HG03097 (cell line): ENCODE measurements around the gene AFAP1.

Experiments used
- ATAC-seq: cut with Tn5 transposase; IDR thresholded peaks from one replicate; pipeline ENCODE4 v1.9.1; 2021; ENCODE audit not compliant: unreplicated experiment, low FRiP score

Gene AFAP1

DNA sequence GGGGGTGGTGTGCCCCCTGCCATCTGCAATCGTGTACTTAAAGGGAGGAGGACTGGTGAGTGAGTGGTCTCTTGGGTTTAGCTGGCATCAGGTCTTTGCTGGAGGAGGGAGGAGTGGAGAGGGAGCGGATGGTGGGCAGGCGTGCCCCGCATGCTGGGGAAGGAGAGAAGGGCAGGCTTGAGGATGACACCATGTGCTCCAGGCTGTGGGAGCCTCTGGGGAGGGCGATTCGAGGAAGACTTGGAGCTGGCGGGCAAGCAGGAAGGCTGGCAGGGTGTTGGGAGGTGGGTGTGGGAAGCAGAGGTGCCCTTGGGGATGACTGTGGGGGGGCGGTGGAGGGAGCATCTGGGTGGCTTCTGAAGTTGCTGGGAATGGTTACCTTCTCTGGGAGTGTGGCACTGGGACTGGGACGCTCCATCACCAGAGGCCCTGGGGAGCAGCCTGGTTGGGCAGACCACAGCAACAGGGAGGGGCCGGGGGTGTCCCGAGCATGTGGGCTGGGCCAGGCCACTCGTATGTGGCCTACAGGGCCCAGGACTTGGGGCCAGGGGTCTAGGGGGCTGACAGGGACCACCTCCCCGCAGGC is 30.8 kb upstream of the AFAP1 start:
- ATAC-seq, result no peak

DNA sequence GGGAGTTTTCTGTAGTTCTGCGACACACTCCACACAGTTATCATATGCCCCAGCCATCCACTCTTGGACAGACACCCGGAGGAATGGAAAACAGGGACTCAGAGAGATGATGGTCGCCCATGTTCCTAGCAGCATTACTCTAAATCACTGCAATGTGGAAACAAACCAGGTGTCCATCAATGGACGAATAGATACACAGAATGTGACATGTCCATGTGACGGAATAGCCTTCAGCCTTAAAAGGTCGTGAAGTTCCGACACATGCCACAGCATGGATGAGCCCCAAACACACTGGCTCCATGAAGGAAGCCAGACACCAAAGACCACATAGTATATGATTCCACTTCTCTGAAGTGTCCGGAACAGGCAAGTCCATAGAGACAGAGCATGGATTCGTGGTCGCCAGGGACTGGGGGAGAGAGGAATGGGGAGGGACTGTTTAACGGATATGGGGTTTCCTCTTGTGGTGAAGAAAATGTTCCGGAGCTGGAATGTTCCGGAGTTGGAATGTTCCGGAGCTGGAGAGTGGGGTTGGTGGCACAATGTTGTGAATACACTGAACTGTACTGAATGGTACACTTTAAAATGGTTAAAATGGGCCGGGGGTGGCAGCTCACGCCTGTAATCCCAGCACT is 28.7 kb upstream of the AFAP1 start:
- no peak for ATAC-seq

GRCh38 chr4:7967501-7968261 is 28.0 kb upstream of the AFAP1 start:
- no peak for ATAC-seq

- ATAC-seq, result no peak
These were observed 27.4 kb upstream of the AFAP1 start for GRCh38 chr4:7967063-7967440.

DNA sequence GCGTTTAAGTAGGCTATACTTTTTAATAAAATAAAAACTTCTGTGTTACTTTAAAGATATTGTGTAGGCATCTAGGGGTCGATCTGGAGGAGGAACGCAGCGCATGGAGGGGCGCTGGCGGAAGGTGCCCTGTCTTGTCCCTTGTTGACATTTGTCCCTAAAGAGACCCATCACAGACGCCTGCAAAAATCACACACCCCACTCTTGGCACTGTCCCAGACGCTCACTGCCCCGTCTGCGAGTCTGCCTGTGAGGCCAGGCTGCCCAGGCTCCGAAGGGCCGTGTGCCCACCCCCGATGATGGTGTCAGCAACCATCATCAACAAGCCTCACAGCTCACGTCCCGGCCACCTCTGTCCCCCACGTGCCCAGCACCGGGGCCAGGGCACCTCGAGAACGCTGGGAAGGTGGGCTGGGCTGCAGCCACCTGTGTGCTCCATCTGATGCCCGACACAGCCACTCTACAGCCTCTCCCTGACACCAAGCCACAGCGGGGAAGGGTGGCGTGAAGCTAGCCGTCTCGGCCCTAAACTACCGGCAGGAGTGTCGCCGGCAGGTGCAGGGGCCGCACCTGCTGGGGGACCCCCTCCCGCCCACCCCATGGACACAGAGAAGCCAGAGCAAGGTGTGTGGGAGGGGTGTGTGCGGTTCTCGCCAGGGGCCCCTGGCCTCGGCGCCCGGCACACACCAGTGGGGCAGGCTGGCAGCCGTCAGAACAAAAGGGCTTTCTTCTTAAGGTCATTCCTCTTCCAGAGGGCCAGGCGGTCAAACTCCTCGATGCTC is 26.8 kb upstream of the AFAP1 start:
- no peak for ATAC-seq

GRCh38 chr4:7964890-7965662 is 25.4 kb upstream of the AFAP1 start:
- ATAC-seq, result no peak

GRCh38 chr4:7964459-7964858 is 24.8 kb upstream of the AFAP1 start:
- ATAC-seq, result no peak

GRCh38 chr4:7963691-7964090 is 24.0 kb upstream of the AFAP1 start:
- no peak for ATAC-seq

DNA sequence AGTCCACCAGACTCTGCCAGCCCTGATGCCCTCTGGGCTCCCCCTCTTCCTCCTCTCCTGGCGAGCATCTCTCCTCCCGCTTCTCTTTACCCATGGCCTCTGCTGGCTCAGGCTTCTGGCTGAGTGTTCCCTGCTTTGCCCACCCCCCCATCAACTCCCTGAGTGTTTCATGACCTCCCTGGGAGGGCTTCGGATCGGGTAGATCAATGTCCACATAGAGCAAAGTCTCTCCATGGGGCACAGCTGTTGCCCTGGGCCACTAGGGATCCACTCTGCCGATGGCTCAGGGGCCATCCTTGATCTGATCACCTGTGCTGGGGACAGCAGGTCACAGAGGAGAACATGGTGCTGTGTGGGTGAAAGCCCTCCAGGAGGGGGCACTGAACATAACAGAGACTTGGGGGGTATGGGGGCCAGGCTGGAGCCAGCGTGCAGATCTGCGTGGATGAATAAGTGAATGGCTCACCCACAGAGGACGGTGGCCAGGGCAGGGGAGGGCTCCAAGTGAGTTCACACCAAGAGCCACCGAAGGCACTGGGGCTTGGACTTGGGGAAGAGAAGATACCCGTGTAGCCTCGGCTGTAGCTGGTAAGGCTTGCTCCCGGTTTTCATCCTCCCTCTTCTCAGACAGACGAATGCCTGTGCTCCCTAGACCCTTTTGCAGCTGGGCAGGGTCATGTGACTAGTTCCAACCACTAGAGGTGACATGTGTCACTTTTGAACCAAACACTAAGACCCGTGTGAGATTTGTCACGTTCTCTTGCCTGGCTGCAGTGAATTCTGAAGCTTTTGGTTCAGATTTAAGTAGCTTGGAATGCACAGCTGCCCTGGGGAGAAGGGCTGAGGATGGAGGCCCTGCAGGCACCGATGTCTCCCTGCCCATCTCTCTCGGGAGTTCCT is 23.2 kb upstream of the AFAP1 start:
- no peak for ATAC-seq

DNA sequence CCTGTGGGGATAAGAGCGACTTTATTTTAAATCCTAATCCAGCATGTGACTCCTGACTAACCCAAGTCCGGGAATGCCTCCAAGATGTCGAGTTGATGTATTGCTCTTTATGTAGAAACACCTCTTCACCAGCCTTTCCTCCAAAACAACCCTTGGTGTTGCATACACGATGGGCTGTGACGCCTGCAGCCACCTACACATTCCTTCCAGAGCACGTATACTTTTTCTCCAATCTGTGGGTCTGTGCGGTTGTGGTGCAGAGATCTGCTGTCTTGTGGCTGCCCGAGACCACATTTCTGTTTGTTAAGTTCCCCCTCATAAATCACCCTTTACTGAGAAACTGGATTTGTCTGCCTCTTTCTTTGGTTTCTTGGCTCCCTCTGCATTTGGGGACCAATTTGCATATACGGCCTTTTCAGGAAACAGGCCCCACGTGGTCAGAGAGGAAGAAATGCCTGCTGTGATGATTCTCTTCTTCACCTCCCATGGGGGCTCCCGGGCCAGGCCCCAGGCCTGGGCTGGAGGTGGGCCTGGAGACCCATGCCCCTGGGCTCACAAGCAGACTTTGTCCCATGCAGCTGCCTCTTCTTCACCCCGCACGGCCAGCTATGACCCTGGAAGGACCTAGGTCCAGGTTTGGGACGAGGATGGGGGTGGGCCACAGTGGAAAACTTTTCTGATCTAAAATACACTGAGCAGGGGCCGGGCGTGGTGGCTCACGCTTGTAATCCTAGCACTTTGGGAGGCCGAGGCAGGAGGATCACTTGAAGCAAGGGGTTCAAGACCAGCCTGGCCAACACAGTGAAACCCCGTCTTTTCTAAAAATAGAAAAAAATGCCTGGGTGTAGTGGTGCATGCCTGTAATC is 21.4 kb upstream of the AFAP1 start:
- ATAC-seq, result no peak

GRCh38 chr4:7960017-7960789 is 20.5 kb upstream of the AFAP1 start:
- ATAC-seq, result no peak

GRCh38 chr4:7959078-7959477 is 19.4 kb upstream of the AFAP1 start:
- no peak for ATAC-seq

- ATAC-seq, result no peak
These were observed 17.4 kb upstream of the AFAP1 start for GRCh38 chr4:7956934-7957656.

DNA sequence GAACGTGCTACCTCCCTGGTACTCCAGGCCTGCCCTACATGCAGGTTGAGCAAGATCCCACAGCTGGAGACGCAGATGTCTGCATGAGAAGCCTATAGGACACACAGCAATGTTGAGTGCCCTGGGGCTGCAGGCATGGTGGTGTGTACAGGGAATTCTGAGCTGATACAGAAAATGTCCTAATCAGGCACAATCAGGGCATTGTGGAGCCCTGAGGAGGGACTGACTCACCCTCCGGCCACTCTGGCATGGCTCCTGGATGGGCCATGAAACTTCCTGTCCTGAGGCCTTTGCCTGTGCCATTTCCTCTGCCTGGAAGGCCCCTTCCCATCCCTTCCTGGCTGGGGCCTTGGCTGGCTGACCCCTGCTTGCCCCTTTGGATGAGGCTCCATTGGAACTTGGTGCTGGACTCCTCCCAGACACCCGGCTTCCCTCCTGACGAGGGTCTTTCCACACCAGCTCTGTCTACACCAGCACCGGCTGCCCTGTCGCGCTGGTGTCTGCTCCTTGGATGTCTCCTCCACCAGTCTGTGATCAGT is 16.7 kb upstream of the AFAP1 start:
- no peak for ATAC-seq

- ATAC-seq, result no peak
These were observed 15.7 kb upstream of the AFAP1 start for GRCh38 chr4:7955393-7955792.

- ATAC-seq, result no peak
These were observed 13.0 kb upstream of the AFAP1 start for GRCh38 chr4:7952615-7953014.
